ENCODE measurements around the gene RHOB. TPM values are rescaled to one million over a fixed set of nuclear protein-coding genes. Genes with fewer than 3 reads are reported as not detected.

The RHOB gene
- total RNA-seq, 1 experiment from 2014 or later: not detected

- Histone ChIP-seq H4K20me1 (ENCODE audit: insufficient read depth, low read depth, low read length) (no peaks in the 10 kb centered on the region), H3K4me3 (ENCODE audit: low read length) (no peak overlapping the region), H3K27ac (ENCODE audit: low read length) (no peak overlapping the region), H3K79me2 (ENCODE audit: low read length) (no peaks in the 10 kb centered on the region), H3K9ac (ENCODE audit: low read length) (no peak overlapping the region), H3K27me3 (ENCODE audit: low read length) (no peaks in the 10 kb centered on the region), H3K4me1 (ENCODE audit: low read length) (peaks cover 6% of the 10 kb centered on the region), H2AFZ (ENCODE audit: low read length) (no peak overlapping the region), H3K4me2 (ENCODE audit: low read depth, low read length, poor library complexity, severe bottlenecking) (no peak overlapping the region), H3K9me2 (replicated peaks; ENCODE audit: insufficient read depth, low read length) (no peaks in the 10 kb centered on the region), H3K9me3 (ENCODE audit: low read length) (no peaks in the 10 kb centered on the region), H3K36me3 (ENCODE audit: insufficient read depth, low read length) (no peaks in the 10 kb centered on the region)
- peak; percentile 33 for DNase-seq
These were observed 23.3 kb downstream of the RHOB start for GRCh38 chr2:20470211-20470610.

GRCh38 chr2:20471148-20471547, 24.3 kb downstream of the RHOB start:
- Histone ChIP-seq H3K9me2 (replicated peaks; ENCODE audit: insufficient read depth, low read length) (no peaks in the 10 kb centered on the region), H3K27ac (ENCODE audit: low read length) (no peak overlapping the region), H3K9me3 (ENCODE audit: low read length) (no peaks in the 10 kb centered on the region), H3K4me2 (ENCODE audit: low read depth, low read length, poor library complexity, severe bottlenecking) (no peak overlapping the region), H3K4me1 (ENCODE audit: low read length) (peaks cover 6% of the 10 kb centered on the region), H4K20me1 (ENCODE audit: insufficient read depth, low read depth, low read length) (no peaks in the 10 kb centered on the region), H3K4me3 (ENCODE audit: low read length) (no peak overlapping the region), H3K9ac (ENCODE audit: low read length) (no peak overlapping the region), H2AFZ (ENCODE audit: low read length) (no peak overlapping the region), H3K79me2 (ENCODE audit: low read length) (no peaks in the 10 kb centered on the region), H3K36me3 (ENCODE audit: insufficient read depth, low read length) (no peaks in the 10 kb centered on the region), H3K27me3 (ENCODE audit: low read length) (no peaks in the 10 kb centered on the region)
- DNase-seq: peak; percentile 7

GRCh38 chr2:20471902-20472559, 25.2 kb downstream of the RHOB start:
- peak; percentile 35 for DNase-seq
- H2AFZ ChIP-seq (ENCODE audit: low read length): no peak overlapping the region
- H3K4me2 ChIP-seq (ENCODE audit: low read depth, low read length, poor library complexity, severe bottlenecking): no peak overlapping the region
- no peak overlapping the region for H3K27ac ChIP-seq (ENCODE audit: low read length)
- H3K4me3 ChIP-seq (ENCODE audit: low read length): no peak overlapping the region
- H3K79me2 ChIP-seq (ENCODE audit: low read length): no peaks in the 10 kb centered on the region
- no peaks in the 10 kb centered on the region for H4K20me1 ChIP-seq (ENCODE audit: insufficient read depth, low read depth, low read length)
- no peaks in the 10 kb centered on the region for H3K9me2 ChIP-seq (replicated peaks; ENCODE audit: insufficient read depth, low read length)
- peaks cover 6% of the 10 kb centered on the region for H3K4me1 ChIP-seq (ENCODE audit: low read length)
- no peak overlapping the region for H3K9ac ChIP-seq (ENCODE audit: low read length)
- no peaks in the 10 kb centered on the region for H3K9me3 ChIP-seq (ENCODE audit: low read length)
- H3K27me3 ChIP-seq (ENCODE audit: low read length): no peaks in the 10 kb centered on the region
- no peaks in the 10 kb centered on the region for H3K36me3 ChIP-seq (ENCODE audit: insufficient read depth, low read length)

GRCh38 chr2:20472569-20472968, 25.7 kb downstream of the RHOB start:
- no peaks in the 10 kb centered on the region for H3K79me2 ChIP-seq (ENCODE audit: low read length)
- H3K9ac ChIP-seq (ENCODE audit: low read length): no peak overlapping the region
- no peaks in the 10 kb centered on the region for H3K27me3 ChIP-seq (ENCODE audit: low read length)
- no peak overlapping the region for H3K4me3 ChIP-seq (ENCODE audit: low read length)
- DNase-seq: no peak
- no peak overlapping the region for H3K27ac ChIP-seq (ENCODE audit: low read length)
- no peaks in the 10 kb centered on the region for H3K36me3 ChIP-seq (ENCODE audit: insufficient read depth, low read length)
- no peak overlapping the region for H3K4me2 ChIP-seq (ENCODE audit: low read depth, low read length, poor library complexity, severe bottlenecking)
- H2AFZ ChIP-seq (ENCODE audit: low read length): no peak overlapping the region
- H3K9me2 ChIP-seq (replicated peaks; ENCODE audit: insufficient read depth, low read length): no peaks in the 10 kb centered on the region
- H4K20me1 ChIP-seq (ENCODE audit: insufficient read depth, low read depth, low read length): no peaks in the 10 kb centered on the region
- H3K9me3 ChIP-seq (ENCODE audit: low read length): no peaks in the 10 kb centered on the region
- peaks cover 6% of the 10 kb centered on the region for H3K4me1 ChIP-seq (ENCODE audit: low read length)

- Histone ChIP-seq H3K9ac (ENCODE audit: low read length) (no peak overlapping the region), H3K4me1 (ENCODE audit: low read length) (peaks cover 6% of the 10 kb centered on the region), H4K20me1 (ENCODE audit: insufficient read depth, low read depth, low read length) (no peaks in the 10 kb centered on the region), H3K4me2 (ENCODE audit: low read depth, low read length, poor library complexity, severe bottlenecking) (no peak overlapping the region), H3K4me3 (ENCODE audit: low read length) (no peak overlapping the region), H3K79me2 (ENCODE audit: low read length) (no peaks in the 10 kb centered on the region), H2AFZ (ENCODE audit: low read length) (no peak overlapping the region), H3K36me3 (ENCODE audit: insufficient read depth, low read length) (no peaks in the 10 kb centered on the region), H3K9me2 (replicated peaks; ENCODE audit: insufficient read depth, low read length) (no peaks in the 10 kb centered on the region), H3K9me3 (ENCODE audit: low read length) (no peaks in the 10 kb centered on the region), H3K27ac (ENCODE audit: low read length) (no peak overlapping the region), H3K27me3 (ENCODE audit: low read length) (no peaks in the 10 kb centered on the region)
- peak; percentile 27 for DNase-seq
These were observed 26.3 kb downstream of the RHOB start for GRCh38 chr2:20473128-20473527.

- Histone ChIP-seq H3K4me1 (ENCODE audit: low read length) (peaks cover 6% of the 10 kb centered on the region), H2AFZ (ENCODE audit: low read length) (no peak overlapping the region), H3K36me3 (ENCODE audit: insufficient read depth, low read length) (no peaks in the 10 kb centered on the region), H3K79me2 (ENCODE audit: low read length) (no peaks in the 10 kb centered on the region), H3K27me3 (ENCODE audit: low read length) (no peaks in the 10 kb centered on the region), H3K9me3 (ENCODE audit: low read length) (no peaks in the 10 kb centered on the region), H4K20me1 (ENCODE audit: insufficient read depth, low read depth, low read length) (no peaks in the 10 kb centered on the region), H3K4me3 (ENCODE audit: low read length) (no peak overlapping the region), H3K27ac (ENCODE audit: low read length) (no peak overlapping the region), H3K9ac (ENCODE audit: low read length) (no peak overlapping the region), H3K4me2 (ENCODE audit: low read depth, low read length, poor library complexity, severe bottlenecking) (no peak overlapping the region), H3K9me2 (replicated peaks; ENCODE audit: insufficient read depth, low read length) (no peaks in the 10 kb centered on the region)
- no peak for DNase-seq
These were observed 28.1 kb downstream of the RHOB start for GRCh38 chr2:20474757-20475566.

- H3K4me1 ChIP-seq (ENCODE audit: low read length): peaks cover 6% of the 10 kb centered on the region
- no peaks in the 10 kb centered on the region for H3K27me3 ChIP-seq (ENCODE audit: low read length)
- no peaks in the 10 kb centered on the region for H3K79me2 ChIP-seq (ENCODE audit: low read length)
- no peaks in the 10 kb centered on the region for H3K36me3 ChIP-seq (ENCODE audit: insufficient read depth, low read length)
- no peaks in the 10 kb centered on the region for H3K9me3 ChIP-seq (ENCODE audit: low read length)
- no peak overlapping the region for H3K27ac ChIP-seq (ENCODE audit: low read length)
- no peak overlapping the region for H3K9ac ChIP-seq (ENCODE audit: low read length)
- H4K20me1 ChIP-seq (ENCODE audit: insufficient read depth, low read depth, low read length): no peaks in the 10 kb centered on the region
- no peak overlapping the region for H2AFZ ChIP-seq (ENCODE audit: low read length)
- no peak overlapping the region for H3K4me2 ChIP-seq (ENCODE audit: low read depth, low read length, poor library complexity, severe bottlenecking)
- no peak for DNase-seq
- H3K4me3 ChIP-seq (ENCODE audit: low read length): no peak overlapping the region
- H3K9me2 ChIP-seq (replicated peaks; ENCODE audit: insufficient read depth, low read length): no peaks in the 10 kb centered on the region
These were observed 28.7 kb downstream of the RHOB start for GRCh38 chr2:20475567-20475952.

GRCh38 chr2:20476481-20476880, 29.6 kb downstream of the RHOB start:
- Histone ChIP-seq H3K4me1 (ENCODE audit: low read length) (peaks cover 6% of the 10 kb centered on the region), H3K27me3 (ENCODE audit: low read length) (no peaks in the 10 kb centered on the region), H3K27ac (ENCODE audit: low read length) (no peak overlapping the region), H3K9me2 (replicated peaks; ENCODE audit: insufficient read depth, low read length) (no peaks in the 10 kb centered on the region), H3K9ac (ENCODE audit: low read length) (no peak overlapping the region), H3K79me2 (ENCODE audit: low read length) (no peaks in the 10 kb centered on the region), H3K4me3 (ENCODE audit: low read length) (no peak overlapping the region), H3K9me3 (ENCODE audit: low read length) (no peaks in the 10 kb centered on the region), H2AFZ (ENCODE audit: low read length) (no peak overlapping the region), H3K4me2 (ENCODE audit: low read depth, low read length, poor library complexity, severe bottlenecking) (no peak overlapping the region), H4K20me1 (ENCODE audit: insufficient read depth, low read depth, low read length) (no peaks in the 10 kb centered on the region), H3K36me3 (ENCODE audit: insufficient read depth, low read length) (no peaks in the 10 kb centered on the region)
- no peak for DNase-seq

All from Karpas-422 (cell line).